ENCODE measurements around the gene PRKCA.
A peak's percentile ranks its signal among the peaks of the same experiment; 100 is the strongest.

The PRKCA gene

DNA sequence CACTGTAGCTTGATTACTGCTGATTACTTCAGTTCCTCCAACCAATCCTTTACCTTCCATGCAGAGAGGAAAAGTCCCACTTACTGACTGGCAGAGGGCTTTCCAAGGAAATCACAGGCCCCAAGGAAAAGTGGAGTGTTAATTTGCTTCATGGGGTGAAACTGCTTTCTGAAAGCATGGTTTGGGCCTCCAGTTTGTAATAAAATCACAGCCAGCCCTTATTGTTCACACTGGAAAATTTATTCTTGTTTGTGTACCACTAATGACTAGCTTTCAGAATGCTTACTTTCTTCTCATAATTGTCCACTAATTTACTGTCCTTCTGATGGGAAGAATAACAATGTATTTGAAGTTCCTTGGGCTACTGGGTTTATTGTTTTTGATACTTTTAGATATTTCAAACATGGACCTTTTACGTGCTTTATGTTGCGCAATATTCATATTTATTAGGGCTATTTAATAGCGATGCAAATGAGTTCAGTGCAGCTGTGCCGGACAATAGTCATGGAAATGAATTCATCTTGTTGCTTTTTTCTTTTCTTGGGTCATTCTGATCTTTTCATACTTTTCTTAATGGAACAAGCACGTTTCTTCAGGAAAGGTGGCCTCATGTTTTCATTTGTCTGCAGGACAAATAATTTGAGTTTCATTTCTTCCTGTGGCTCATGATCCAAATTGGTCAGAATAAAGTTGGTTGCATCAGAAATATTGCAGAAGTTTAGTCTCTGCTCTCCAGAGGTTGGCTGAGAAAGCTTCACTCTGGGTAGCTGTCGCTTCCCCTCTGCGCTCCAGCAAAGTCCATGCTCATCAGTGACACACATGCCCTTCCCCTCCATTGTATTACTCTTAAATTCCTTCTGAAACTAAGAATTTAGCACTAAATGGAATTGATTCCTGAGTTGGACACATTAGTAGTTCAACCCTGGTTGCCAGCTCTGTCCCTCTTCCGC lies 128.7 kb downstream of the PRKCA start:
- DNase-seq (ENCODE audit: insufficient read length, low spot score) (no peak), FAIRE-seq (no peak)

GRCh38 chr17:66431910-66432309 lies 129.5 kb downstream of the PRKCA start:
- DNase-seq (ENCODE audit: insufficient read length, low spot score) (no peak), FAIRE-seq (no peak)

- FAIRE-seq (no peak), DNase-seq (ENCODE audit: insufficient read length, low spot score) (no peak)
Observed at GRCh38 chr17:66432411-66432957, 130.1 kb downstream of the PRKCA start.

DNA sequence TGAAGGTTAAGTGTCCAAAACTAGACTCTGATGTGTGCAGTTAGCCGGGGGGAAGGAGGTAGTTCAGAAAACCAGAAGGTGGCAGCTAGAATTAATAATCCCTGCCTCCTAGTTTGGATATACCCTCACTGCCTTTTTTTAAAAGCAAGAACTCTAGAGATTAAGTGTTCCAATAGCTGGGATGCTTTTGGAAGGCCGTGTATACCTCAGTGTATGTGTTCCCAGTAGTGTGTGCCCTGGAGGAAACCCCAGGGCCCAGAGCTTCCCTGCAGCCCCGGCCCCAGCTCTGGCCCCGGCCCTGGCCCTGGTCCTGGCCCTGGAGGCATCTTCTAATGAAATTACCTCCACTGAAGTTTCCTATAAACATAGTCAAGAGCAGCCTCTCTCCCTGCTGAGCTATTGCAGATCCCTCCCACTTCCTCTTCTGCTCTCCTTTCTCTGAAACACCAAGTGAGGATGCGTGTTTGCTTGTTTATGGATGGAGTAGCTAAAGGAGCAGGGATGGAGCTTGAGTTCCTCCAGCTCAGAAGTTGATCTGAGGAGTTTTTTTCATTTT lies 130.7 kb downstream of the PRKCA start:
- FAIRE-seq: no peak

GRCh38 chr17:66435182-66435581 lies 132.8 kb downstream of the PRKCA start:
- no peak for FAIRE-seq
- no peak for DNase-seq (ENCODE audit: insufficient read length, low spot score)

More for the DNA sequence above, 130.7 kb downstream of the PRKCA start:
- no peak for DNase-seq (ENCODE audit: insufficient read length, low spot score)

- DNase-seq (ENCODE audit: insufficient read length, low spot score) (no peak), FAIRE-seq (no peak)
Observed at GRCh38 chr17:66436631-66437030, 134.2 kb downstream of the PRKCA start.

DNA sequence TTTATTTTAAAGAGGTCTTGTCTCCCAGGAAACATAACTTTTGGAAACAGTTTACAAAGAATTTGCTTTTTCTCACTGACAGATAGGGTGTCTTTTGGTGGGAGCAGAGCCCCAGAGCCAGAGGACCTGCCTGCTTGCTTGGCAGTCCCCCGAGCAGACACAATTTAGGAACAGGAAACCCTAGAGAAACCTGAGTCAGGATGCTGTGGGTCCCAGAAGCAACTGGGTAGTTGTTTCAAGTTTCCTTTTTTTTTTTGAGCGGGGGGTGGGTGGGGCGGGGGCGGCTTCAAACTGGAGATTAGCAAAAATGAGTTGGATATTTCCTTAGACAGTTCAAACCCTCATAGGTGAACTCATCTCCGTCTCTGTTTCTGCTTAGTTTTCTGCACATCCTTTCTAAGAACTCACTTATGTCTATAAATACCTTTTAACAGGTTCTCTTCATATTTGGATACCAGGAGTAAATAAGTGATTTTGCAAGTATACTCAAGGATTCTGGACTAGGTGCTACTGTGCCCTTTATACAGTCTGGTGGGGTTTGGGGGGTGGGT lies 135.1 kb downstream of the PRKCA start:
- DNase-seq (ENCODE audit: insufficient read length, low spot score): no peak
- FAIRE-seq: no peak

DNA sequence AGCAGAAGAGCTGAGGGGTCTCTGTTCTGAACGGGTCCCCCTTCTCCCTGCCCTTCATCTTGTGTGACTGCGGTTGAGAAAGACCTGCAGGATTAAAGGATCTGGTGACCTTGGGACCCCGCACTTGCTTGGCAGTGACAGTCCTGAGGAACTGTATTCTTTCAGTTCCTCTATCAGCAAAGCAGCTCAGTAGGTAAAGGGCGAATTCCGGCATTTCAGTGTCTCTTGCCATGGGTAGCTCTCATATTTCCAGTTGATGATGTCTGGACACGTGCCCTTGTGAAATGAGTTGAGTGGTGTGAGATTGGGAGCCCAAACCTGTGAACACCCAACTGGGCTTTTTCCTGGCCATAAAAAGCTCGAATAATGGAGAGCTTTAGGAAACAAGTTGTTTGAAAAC lies 135.7 kb downstream of the PRKCA start:
- FAIRE-seq: no peak

DNA sequence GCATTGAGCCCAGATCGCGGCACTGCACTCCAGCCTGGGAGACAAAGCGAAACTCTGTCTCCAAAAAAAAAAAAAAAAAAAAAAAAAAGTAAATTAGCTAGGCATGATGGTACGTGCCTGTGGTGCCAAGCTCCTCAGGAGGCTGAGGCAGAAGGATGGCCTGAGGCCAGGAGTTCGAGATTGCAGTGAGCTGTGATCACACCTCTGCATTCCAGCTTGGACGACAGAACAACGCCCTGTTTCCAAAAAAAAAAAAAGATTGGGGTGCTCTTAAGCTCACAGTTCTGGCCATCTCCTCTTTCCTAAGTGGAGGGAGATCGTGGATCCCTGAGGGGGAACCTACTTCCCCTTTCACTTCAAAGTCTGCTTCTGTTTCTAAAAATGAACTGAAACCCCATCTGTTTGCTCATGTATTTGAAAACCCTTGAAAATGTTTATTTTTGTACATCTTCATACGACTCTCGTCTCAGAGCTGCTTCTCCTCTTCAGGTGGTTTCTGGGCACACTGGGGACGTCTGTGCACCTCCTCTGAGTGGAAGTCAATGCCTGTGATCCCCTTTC lies 138.8 kb downstream of the PRKCA start:
- FAIRE-seq (peak; percentile 88), DNase-seq (ENCODE audit: insufficient read length, low spot score) (peak; percentile 29)

More for the DNA sequence above, 135.7 kb downstream of the PRKCA start:
- DNase-seq (ENCODE audit: insufficient read length, low spot score): no peak

DNA sequence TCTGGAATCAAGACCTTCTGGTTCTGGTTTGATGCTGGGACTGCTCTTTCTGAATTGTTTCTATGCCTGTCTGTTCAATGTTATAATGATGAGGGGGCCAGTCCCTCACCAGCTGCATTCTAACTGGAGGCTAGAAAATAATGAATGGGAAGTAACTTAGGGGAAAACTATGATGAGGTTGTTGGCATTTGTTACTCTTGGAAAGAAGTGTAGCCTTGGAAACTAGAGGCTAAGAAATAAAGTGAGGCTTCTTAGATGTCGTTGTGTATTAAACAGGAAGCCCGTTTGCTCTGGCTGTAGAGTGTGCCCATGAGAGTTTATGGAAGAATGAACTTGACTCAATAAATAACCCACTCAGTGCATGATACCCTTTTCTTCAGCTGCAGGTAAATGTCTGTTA lies 140.8 kb downstream of the PRKCA start:
- FAIRE-seq: no peak
- no peak for DNase-seq (ENCODE audit: insufficient read length, low spot score)

GRCh38 chr17:66443606-66444005 lies 141.2 kb downstream of the PRKCA start:
- DNase-seq (ENCODE audit: insufficient read length, low spot score) (no peak), FAIRE-seq (no peak)

GRCh38 chr17:66444031-66444430 lies 141.6 kb downstream of the PRKCA start:
- no peak for FAIRE-seq
- DNase-seq (ENCODE audit: insufficient read length, low spot score): no peak

DNA sequence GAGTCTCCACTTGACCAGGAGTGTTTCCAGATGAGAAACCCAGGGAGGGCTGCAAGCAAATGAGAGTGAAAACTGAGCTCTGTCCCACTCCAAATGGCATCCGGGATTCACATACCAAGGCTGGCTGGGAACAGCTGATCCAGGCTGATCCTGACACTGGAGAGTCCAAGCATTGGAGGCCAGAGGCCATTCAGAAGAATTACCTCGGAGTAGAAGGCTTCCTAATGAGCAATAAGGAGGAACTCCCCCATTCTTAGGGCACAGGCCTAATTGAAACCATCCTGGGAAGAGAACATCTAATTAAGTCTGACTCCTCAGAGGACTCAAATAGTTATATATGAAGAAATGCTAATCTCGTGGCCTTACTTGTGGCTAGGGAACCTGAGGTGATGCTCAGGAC lies 142.8 kb downstream of the PRKCA start:
- no peak for DNase-seq (ENCODE audit: insufficient read length, low spot score)
- FAIRE-seq: no peak

DNA sequence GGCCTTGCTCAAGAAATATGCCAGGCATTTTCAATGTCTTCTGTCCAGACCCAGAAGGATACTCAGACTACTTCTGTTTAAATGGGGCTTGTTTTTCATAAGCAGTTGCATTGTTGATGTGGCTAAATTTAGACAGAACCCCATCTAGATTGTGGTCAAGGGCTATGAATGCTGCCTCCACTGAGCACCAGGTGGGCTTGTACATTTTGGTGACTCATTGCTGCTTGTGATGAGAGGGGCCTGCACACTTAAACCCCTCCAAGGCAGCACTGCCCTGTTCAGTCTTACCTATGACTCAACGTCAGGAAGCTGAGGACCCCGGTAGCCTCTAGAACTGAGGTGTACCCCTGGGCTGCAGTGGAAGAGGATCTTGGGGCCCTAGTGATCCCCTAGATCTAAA lies 144.0 kb downstream of the PRKCA start:
- DNase-seq (ENCODE audit: insufficient read length, low spot score): no peak
- FAIRE-seq: no peak

- FAIRE-seq (no peak), DNase-seq (ENCODE audit: insufficient read length, low spot score) (no peak)
Observed at GRCh38 chr17:66447159-66447558, 144.7 kb downstream of the PRKCA start.

DNA sequence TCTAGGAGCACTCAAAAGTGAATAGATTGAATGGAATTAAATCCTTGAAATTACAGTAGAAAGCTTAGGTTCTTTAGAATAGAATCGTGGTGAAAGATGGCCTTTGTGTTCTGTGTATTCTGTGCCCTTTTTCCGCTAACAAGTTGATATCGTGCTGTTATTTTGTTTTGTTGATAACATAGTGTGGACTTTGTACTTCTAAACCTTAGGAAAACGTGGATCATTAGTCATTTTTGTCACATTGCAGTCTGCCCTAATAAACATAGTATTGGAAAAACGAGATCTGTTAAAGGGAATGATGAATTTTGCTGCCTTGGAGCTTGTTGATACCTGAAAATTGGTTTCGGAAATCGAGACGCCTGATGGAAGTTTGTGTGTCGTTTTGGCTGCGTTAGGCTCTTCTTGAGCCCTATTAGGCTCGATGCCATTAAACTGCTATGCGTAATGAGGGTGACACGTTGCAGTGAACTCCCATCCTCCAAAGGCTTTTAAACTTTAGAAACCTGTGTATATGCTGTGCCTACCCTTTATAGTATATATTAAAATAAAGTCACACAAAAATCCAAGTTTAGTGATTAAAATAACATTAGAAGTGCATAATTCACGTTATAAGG lies 145.7 kb downstream of the PRKCA start:
- no peak for FAIRE-seq
- no peak for DNase-seq (ENCODE audit: insufficient read length, low spot score)

- no peak for DNase-seq (ENCODE audit: insufficient read length, low spot score)
- FAIRE-seq: no peak
Observed at GRCh38 chr17:66449418-66449977, 147.1 kb downstream of the PRKCA start.

GRCh38 chr17:66450008-66450851 lies 147.8 kb downstream of the PRKCA start:
- FAIRE-seq (no peak), DNase-seq (ENCODE audit: insufficient read length, low spot score) (no peak)

DNA sequence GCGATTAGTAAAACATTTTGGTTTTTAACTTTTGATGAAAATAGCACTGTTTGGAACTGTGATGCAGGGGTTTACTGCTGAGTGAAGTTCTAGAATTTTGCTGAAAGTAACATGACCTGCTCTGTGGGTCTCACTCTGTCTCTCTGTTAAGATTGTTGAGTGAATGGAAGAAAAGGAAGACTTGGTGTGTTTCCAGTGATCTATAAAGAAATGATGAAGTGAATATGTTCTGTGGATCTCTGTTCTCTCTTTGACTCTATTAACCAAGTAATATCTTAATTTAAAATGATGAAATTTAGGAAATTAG lies 148.4 kb downstream of the PRKCA start:
- FAIRE-seq (no peak), DNase-seq (ENCODE audit: insufficient read length, low spot score) (no peak)
